Type B pancreatic cell (in vitro differentiated cells): Measurements from ENCODE around the gene PIP4K2A. TPM values are rescaled to one million over a fixed set of nuclear protein-coding genes. Genes with fewer than 3 reads are reported as not detected.
A peak's percentile ranks its signal among the peaks of the same experiment; 100 is the strongest.

ENCODE experiments used
- DNase-seq: peaks from one replicate; pipeline ENCODE4 v3.0.0; 2021; ENCODE audit warnings: mixed read lengths; ENCODE audit not compliant: unreplicated experiment; ENCODE audit errors: extremely low spot score
- H3K27ac Mint-ChIP-seq: 2 replicates; pipeline ENCODE4 v1.8.0; 2021; ENCODE audit warnings: mild to moderate bottlenecking, mixed read lengths
- H3K27me3 Mint-ChIP-seq: 2 replicates; pipeline ENCODE4 v1.8.0; 2021; ENCODE audit warnings: mixed read lengths
- H3K36me3 Mint-ChIP-seq: 2 replicates; pipeline ENCODE4 v1.8.0; 2021; ENCODE audit warnings: mixed read lengths
- H3K4me1 Mint-ChIP-seq: one replicate; pipeline ENCODE4 v1.8.0; 2021; ENCODE audit warnings: mixed read lengths; ENCODE audit not compliant: unreplicated experiment
- H3K4me3 Mint-ChIP-seq: 2 replicates; pipeline ENCODE4 v1.8.0; 2021; ENCODE audit warnings: mild to moderate bottlenecking, mixed read lengths
- H3K9me3 Mint-ChIP-seq: 2 replicates; pipeline ENCODE4 v1.8.0; 2021; ENCODE audit warnings: mixed read lengths
- CTCF ChIP-seq: fragments of 200-600 bp; sonication (generic); conservative IDR thresholded peaks from 2 replicates; pipeline ENCODE4 v1.5.0; 2021; ENCODE audit warnings: antibody characterized with exemption, mild to moderate bottlenecking
- long read RNA-seq: library from polyadenylated mRNA; unstranded; transcript quantifications from one replicate; pipeline ENCODE4 v2.0.0, GENCODE V29; 2020
- total RNA-seq: library from RNA; stranded (reverse); gene quantifications from 2 replicates; pipeline ENCODE4 v1.2.1, GENCODE V29; 2021; ENCODE audit warnings: low replicate concordance

Gene PIP4K2A
- 15.7 and 26.3 TPM in 2 replicates for total RNA-seq
- long read RNA-seq, partial matches to known transcripts: 3 of 14 reads
- long read RNA-seq, other reads (novel, unspliced or antisense): 11 of 14 reads

GRCh38 chr10:22714479-22715289 is at the start of gene PIP4K2A:
Gene PIP4K2A, minus strand, starts transcription at chr10:22714578. Its CDS starts 252 bp downstream, at chr10:22714326.
- H3K4me1 Mint-ChIP-seq: peaks cover 6% of the 10 kb centered on the region
- H3K36me3 Mint-ChIP-seq: no peaks in the 10 kb centered on the region
- peak within 1 kb of the TSS; percentile 41 for H3K27ac Mint-ChIP-seq
- peak within 1 kb of the TSS; percentile 87 for H3K4me3 Mint-ChIP-seq
- DNase-seq: peak; percentile 77
- no peaks in the 10 kb centered on the region for H3K9me3 Mint-ChIP-seq
- no peak for TF ChIP-seq CTCF
- peaks cover 11% of the 10 kb centered on the region for H3K27me3 Mint-ChIP-seq

- Mint-ChIP-seq H3K9me3 (peaks cover 3% of the 10 kb centered on the region), H3K27me3 (no peaks in the 10 kb centered on the region), H3K27ac (no peak overlapping the region), H3K4me1 (no peaks in the 10 kb centered on the region), H3K36me3 (no peaks in the 10 kb centered on the region), H3K4me3 (no peak overlapping the region)
- DNase-seq: no peak
- TF ChIP-seq CTCF: no peak
Measured at GRCh38 chr10:22761569-22762220, 47.3 kb upstream of the PIP4K2A start.

GRCh38 chr10:22760025-22760424 is 45.6 kb upstream of the PIP4K2A start:
- no peaks in the 10 kb centered on the region for H3K36me3 Mint-ChIP-seq
- no peaks in the 10 kb centered on the region for H3K27me3 Mint-ChIP-seq
- H3K4me3 Mint-ChIP-seq: no peak overlapping the region
- no peak for DNase-seq
- TF ChIP-seq CTCF: no peak
- peaks cover 3% of the 10 kb centered on the region for H3K9me3 Mint-ChIP-seq
- no peaks in the 10 kb centered on the region for H3K4me1 Mint-ChIP-seq
- H3K27ac Mint-ChIP-seq: no peak overlapping the region

GRCh38 chr10:22758867-22759266 is 44.5 kb upstream of the PIP4K2A start:
- TF ChIP-seq CTCF: no peak
- Mint-ChIP-seq H3K36me3 (no peaks in the 10 kb centered on the region), H3K9me3 (peaks cover 3% of the 10 kb centered on the region), H3K4me1 (no peaks in the 10 kb centered on the region), H3K27me3 (no peaks in the 10 kb centered on the region), H3K4me3 (no peak overlapping the region), H3K27ac (no peak overlapping the region)
- DNase-seq: no peak

GRCh38 chr10:22754296-22754695 is 39.9 kb upstream of the PIP4K2A start:
- Mint-ChIP-seq H3K27ac (no peak overlapping the region), H3K4me1 (no peaks in the 10 kb centered on the region), H3K36me3 (no peaks in the 10 kb centered on the region), H3K9me3 (no peaks in the 10 kb centered on the region), H3K4me3 (no peak overlapping the region), H3K27me3 (no peaks in the 10 kb centered on the region)
- TF ChIP-seq CTCF: no peak
- DNase-seq: no peak
